Osteocyte (in vitro differentiated cells): Measurements from ENCODE around the gene TMEM170A. TPM values are rescaled to one million over a fixed set of nuclear protein-coding genes. Genes with fewer than 3 reads are reported as not detected.
"Not testable (repeated sequence)": the region's sequence is repeated elsewhere in the genome, so short reads cannot be mapped to it uniquely, and the experiment has no call there.

Experiments used
- DNase-seq: peaks from one replicate; pipeline ENCODE4 v3.0.0; 2021; ENCODE audit warnings: mixed read lengths; ENCODE audit not compliant: unreplicated experiment; ENCODE audit errors: extremely low spot score
- H3K27ac Mint-ChIP-seq: one replicate; pipeline ENCODE4 v1.8.0; 2021; ENCODE audit warnings: mild to moderate bottlenecking, mixed read lengths; ENCODE audit not compliant: unreplicated experiment
- H3K27me3 Mint-ChIP-seq: one replicate; pipeline ENCODE4 v1.8.0; 2021; ENCODE audit warnings: mixed read lengths; ENCODE audit not compliant: unreplicated experiment
- H3K36me3 Mint-ChIP-seq: one replicate; pipeline ENCODE4 v1.8.0; 2021; ENCODE audit warnings: mixed read lengths; ENCODE audit not compliant: unreplicated experiment
- H3K4me1 Mint-ChIP-seq: one replicate; pipeline ENCODE4 v1.8.0; 2021; ENCODE audit warnings: mixed read lengths; ENCODE audit not compliant: unreplicated experiment
- H3K4me3 Mint-ChIP-seq: one replicate; pipeline ENCODE4 v1.8.0; 2021; ENCODE audit warnings: mild to moderate bottlenecking, moderate library complexity, mixed read lengths; ENCODE audit not compliant: unreplicated experiment
- H3K9me3 Mint-ChIP-seq: one replicate; pipeline ENCODE4 v1.8.0; 2021; ENCODE audit warnings: mixed read lengths; ENCODE audit not compliant: unreplicated experiment
- CTCF ChIP-seq: fragments of 200-600 bp; sonication (generic); IDR thresholded peaks from 2 replicates; pipeline ENCODE4 v1.5.0; 2021; ENCODE audit warnings: antibody characterized with exemption, mild to moderate bottlenecking, moderate library complexity
- total RNA-seq: library from RNA; stranded (reverse); gene quantifications from 2 replicates; pipeline ENCODE4 v1.2.1, GENCODE V29; 2021

TMEM170A gene
- total RNA-seq, 1 donor from 2014 or later, result 13.9 TPM

GRCh38 chr16:75457485-75458021 is 6.9 kb downstream of the TMEM170A start:
- DNase-seq, result no peak
- peaks cover 10% of the 10 kb centered on the region for H3K36me3 Mint-ChIP-seq
- no peak overlapping the region for H3K4me3 Mint-ChIP-seq
- no peak overlapping the region for H3K27ac Mint-ChIP-seq
- H3K4me1 Mint-ChIP-seq, result peaks cover 40% of the 10 kb centered on the region
- H3K9me3 Mint-ChIP-seq, result no peaks in the 10 kb centered on the region
- TF ChIP-seq CTCF, result no peak
- H3K27me3 Mint-ChIP-seq, result no peaks in the 10 kb centered on the region

GRCh38 chr16:75456971-75457370 is 7.5 kb downstream of the TMEM170A start:
- Mint-ChIP-seq H3K9me3 (no peaks in the 10 kb centered on the region), H3K4me1 (peaks cover 35% of the 10 kb centered on the region), H3K27ac (no peak overlapping the region), H3K27me3 (no peaks in the 10 kb centered on the region), H3K4me3 (no peak overlapping the region), H3K36me3 (peaks cover 10% of the 10 kb centered on the region)
- TF ChIP-seq CTCF, result no peak
- no peak for DNase-seq

- H3K9me3 Mint-ChIP-seq, H3K27ac Mint-ChIP-seq, H3K27me3 Mint-ChIP-seq, H3K4me3 Mint-ChIP-seq, H3K36me3 Mint-ChIP-seq, DNase-seq: not testable (repeated sequence)
- peaks cover 32% of the 10 kb centered on the region for H3K4me1 Mint-ChIP-seq
Measured at GRCh38 chr16:75456486-75456885, 8.0 kb downstream of the TMEM170A start.

- Mint-ChIP-seq H3K27ac (no peak overlapping the region), H3K4me1 (peaks cover 32% of the 10 kb centered on the region), H3K27me3 (no peaks in the 10 kb centered on the region), H3K9me3 (no peaks in the 10 kb centered on the region), H3K4me3 (no peak overlapping the region), H3K36me3 (peaks cover 15% of the 10 kb centered on the region)
- DNase-seq, result no peak
- TF ChIP-seq CTCF, result no peak
Measured at GRCh38 chr16:75455677-75456076, 8.8 kb downstream of the TMEM170A start.

- Mint-ChIP-seq H3K27me3 (no peaks in the 10 kb centered on the region), H3K9me3 (no peaks in the 10 kb centered on the region), H3K4me3 (no peak overlapping the region), H3K4me1 (peaks cover 25% of the 10 kb centered on the region), H3K36me3 (peaks cover 12% of the 10 kb centered on the region), H3K27ac (no peak overlapping the region)
- no peak for DNase-seq
- TF ChIP-seq CTCF, result no peak
Measured at GRCh38 chr16:75452464-75453190, 11.9 kb downstream of the TMEM170A start.
